WI38 (cell line): Measurements from ENCODE around the gene SIM1.

Source experiments
- H3K4me3 ChIP-seq: 2 replicates; pipeline ENCODE4 v1.5.1; 2011; ENCODE audit warnings: low read depth, mild to moderate bottlenecking, control low read depth, low read length
- TF ChIP-seq, protein P1 (sequence below): IDR thresholded peaks from 2 replicates; pipeline ENCODE4 v1.5.1; 2012; ENCODE audit warnings: low read depth, mild to moderate bottlenecking, control low read depth, low read length

SIM1 gene

DNA sequence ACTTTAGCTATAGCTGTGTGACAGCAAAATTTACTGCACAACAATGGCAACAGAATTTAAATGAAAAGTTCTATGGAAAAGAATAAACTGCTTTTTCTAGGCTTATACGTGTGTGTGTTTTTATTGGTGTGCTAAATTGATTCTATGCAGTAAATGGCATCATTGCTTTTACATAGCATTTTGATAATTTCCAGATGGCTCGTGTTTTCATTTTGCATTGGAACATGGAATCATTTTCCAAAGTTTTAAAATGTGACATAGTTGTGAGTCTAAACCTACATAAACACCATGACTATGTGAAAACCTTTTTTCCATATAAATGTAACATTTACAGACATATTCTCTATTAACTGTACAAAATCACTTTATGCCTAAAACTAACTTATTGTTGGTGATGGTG lies 127.8 kb downstream of the SIM1 start:
- H3K4me3 ChIP-seq: no peak overlapping the region
- TF ChIP-seq, protein P1, sequence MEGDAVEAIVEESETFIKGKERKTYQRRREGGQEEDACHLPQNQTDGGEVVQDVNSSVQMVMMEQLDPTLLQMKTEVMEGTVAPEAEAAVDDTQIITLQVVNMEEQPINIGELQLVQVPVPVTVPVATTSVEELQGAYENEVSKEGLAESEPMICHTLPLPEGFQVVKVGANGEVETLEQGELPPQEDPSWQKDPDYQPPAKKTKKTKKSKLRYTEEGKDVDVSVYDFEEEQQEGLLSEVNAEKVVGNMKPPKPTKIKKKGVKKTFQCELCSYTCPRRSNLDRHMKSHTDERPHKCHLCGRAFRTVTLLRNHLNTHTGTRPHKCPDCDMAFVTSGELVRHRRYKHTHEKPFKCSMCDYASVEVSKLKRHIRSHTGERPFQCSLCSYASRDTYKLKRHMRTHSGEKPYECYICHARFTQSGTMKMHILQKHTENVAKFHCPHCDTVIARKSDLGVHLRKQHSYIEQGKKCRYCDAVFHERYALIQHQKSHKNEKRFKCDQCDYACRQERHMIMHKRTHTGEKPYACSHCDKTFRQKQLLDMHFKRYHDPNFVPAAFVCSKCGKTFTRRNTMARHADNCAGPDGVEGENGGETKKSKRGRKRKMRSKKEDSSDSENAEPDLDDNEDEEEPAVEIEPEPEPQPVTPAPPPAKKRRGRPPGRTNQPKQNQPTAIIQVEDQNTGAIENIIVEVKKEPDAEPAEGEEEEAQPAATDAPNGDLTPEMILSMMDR: no peak

DNA sequence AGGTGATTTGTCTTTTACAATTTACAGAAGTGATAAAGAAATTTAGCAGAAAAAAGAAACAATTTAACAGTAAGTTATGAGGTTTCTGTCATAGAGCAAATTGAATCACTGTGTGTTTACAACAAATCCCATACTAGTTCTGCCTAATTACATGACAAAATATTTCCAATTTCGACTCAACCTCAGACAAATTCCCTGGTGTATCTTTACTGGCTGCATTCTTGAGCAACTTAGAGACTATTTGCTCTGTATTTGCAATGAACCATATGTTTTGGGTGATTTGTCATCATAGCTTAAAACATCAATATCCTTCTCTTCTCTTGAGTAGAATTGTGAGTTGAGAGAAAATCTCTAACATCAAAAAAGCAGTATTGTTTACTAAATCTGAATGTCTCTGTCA lies 128.7 kb downstream of the SIM1 start:
- TF ChIP-seq, protein P1: no peak
- no peak overlapping the region for H3K4me3 ChIP-seq
